Osteocyte (in vitro differentiated cells): ENCODE measurements around the gene GAD2. TPM values are rescaled to one million over a fixed set of nuclear protein-coding genes. Genes with fewer than 3 reads are reported as not detected.

Source experiments
- DNase-seq: peaks from one replicate; pipeline ENCODE4 v3.0.0; 2021; ENCODE audit warnings: mixed read lengths; ENCODE audit not compliant: unreplicated experiment; ENCODE audit errors: extremely low spot score
- H3K27ac Mint-ChIP-seq: one replicate; pipeline ENCODE4 v1.8.0; 2021; ENCODE audit warnings: mild to moderate bottlenecking, mixed read lengths; ENCODE audit not compliant: unreplicated experiment
- H3K27me3 Mint-ChIP-seq: one replicate; pipeline ENCODE4 v1.8.0; 2021; ENCODE audit warnings: mixed read lengths; ENCODE audit not compliant: unreplicated experiment
- H3K36me3 Mint-ChIP-seq: one replicate; pipeline ENCODE4 v1.8.0; 2021; ENCODE audit warnings: mixed read lengths; ENCODE audit not compliant: unreplicated experiment
- H3K4me1 Mint-ChIP-seq: one replicate; pipeline ENCODE4 v1.8.0; 2021; ENCODE audit warnings: mixed read lengths; ENCODE audit not compliant: unreplicated experiment
- H3K4me3 Mint-ChIP-seq: one replicate; pipeline ENCODE4 v1.8.0; 2021; ENCODE audit warnings: mild to moderate bottlenecking, moderate library complexity, mixed read lengths; ENCODE audit not compliant: unreplicated experiment
- H3K9me3 Mint-ChIP-seq: one replicate; pipeline ENCODE4 v1.8.0; 2021; ENCODE audit warnings: mixed read lengths; ENCODE audit not compliant: unreplicated experiment
- CTCF ChIP-seq: fragments of 200-600 bp; sonication (generic); IDR thresholded peaks from 2 replicates; pipeline ENCODE4 v1.5.0; 2021; ENCODE audit warnings: antibody characterized with exemption, mild to moderate bottlenecking, moderate library complexity
- total RNA-seq: library from RNA; stranded (reverse); gene quantifications from 2 replicates; pipeline ENCODE4 v1.2.1, GENCODE V29; 2021

Gene GAD2
- total RNA-seq, 1 donor from 2014 or later: not detected

- H3K27me3 Mint-ChIP-seq: no peaks in the 10 kb centered on the region
- no peak for DNase-seq
- H3K9me3 Mint-ChIP-seq: peaks cover 4% of the 10 kb centered on the region
- H3K36me3 Mint-ChIP-seq: no peaks in the 10 kb centered on the region
- no peak overlapping the region for H3K27ac Mint-ChIP-seq
- H3K4me3 Mint-ChIP-seq: no peak overlapping the region
- TF ChIP-seq CTCF: no peak
- no peaks in the 10 kb centered on the region for H3K4me1 Mint-ChIP-seq
Observed at GRCh38 chr10:26235761-26236160, 19.2 kb downstream of the GAD2 start.

- no peak overlapping the region for H3K27ac Mint-ChIP-seq
- no peaks in the 10 kb centered on the region for H3K36me3 Mint-ChIP-seq
Observed at GRCh38 chr10:26238378-26238777, 21.8 kb downstream of the GAD2 start.

GRCh38 chr10:26242706-26243350, 26.3 kb downstream of the GAD2 start:
- no peak overlapping the region for H3K4me3 Mint-ChIP-seq
- no peak overlapping the region for H3K27ac Mint-ChIP-seq
- H3K27me3 Mint-ChIP-seq: no peaks in the 10 kb centered on the region
- H3K36me3 Mint-ChIP-seq: no peaks in the 10 kb centered on the region
- H3K9me3 Mint-ChIP-seq: peaks cover 12% of the 10 kb centered on the region
- TF ChIP-seq CTCF: no peak
- no peak for DNase-seq
- no peaks in the 10 kb centered on the region for H3K4me1 Mint-ChIP-seq

More at GRCh38 chr10:26238378-26238777, 21.8 kb downstream of the GAD2 start:
- H3K4me3 Mint-ChIP-seq: no peak overlapping the region
- no peaks in the 10 kb centered on the region for H3K4me1 Mint-ChIP-seq
- H3K9me3 Mint-ChIP-seq: peaks cover 2% of the 10 kb centered on the region
- no peak for DNase-seq
- TF ChIP-seq CTCF: no peak
- H3K27me3 Mint-ChIP-seq: no peaks in the 10 kb centered on the region

- H3K36me3 Mint-ChIP-seq: no peaks in the 10 kb centered on the region
- no peak for TF ChIP-seq CTCF
Observed at GRCh38 chr10:26243351-26243720, 26.8 kb downstream of the GAD2 start.

GRCh38 chr10:26249681-26250080, 33.1 kb downstream of the GAD2 start:
- no peak for DNase-seq
- H3K4me1 Mint-ChIP-seq: no peaks in the 10 kb centered on the region
- H3K4me3 Mint-ChIP-seq: no peak overlapping the region
- H3K27ac Mint-ChIP-seq: no peak overlapping the region
- H3K27me3 Mint-ChIP-seq: no peaks in the 10 kb centered on the region
- no peak for TF ChIP-seq CTCF
- peaks cover 37% of the 10 kb centered on the region for H3K9me3 Mint-ChIP-seq
- no peaks in the 10 kb centered on the region for H3K36me3 Mint-ChIP-seq

More at GRCh38 chr10:26243351-26243720, 26.8 kb downstream of the GAD2 start:
- Mint-ChIP-seq H3K4me1 (no peaks in the 10 kb centered on the region), H3K4me3 (no peak overlapping the region), H3K9me3 (peaks cover 12% of the 10 kb centered on the region), H3K27me3 (no peaks in the 10 kb centered on the region), H3K27ac (no peak overlapping the region)
- DNase-seq: no peak
